ENCODE measurements around the gene CLSTN2. TPM values are rescaled to one million over a fixed set of nuclear protein-coding genes. Genes with fewer than 3 reads are reported as not detected.

The CLSTN2 gene
- polyA plus RNA-seq, 2 donors = 0.20 TPM

DNA sequence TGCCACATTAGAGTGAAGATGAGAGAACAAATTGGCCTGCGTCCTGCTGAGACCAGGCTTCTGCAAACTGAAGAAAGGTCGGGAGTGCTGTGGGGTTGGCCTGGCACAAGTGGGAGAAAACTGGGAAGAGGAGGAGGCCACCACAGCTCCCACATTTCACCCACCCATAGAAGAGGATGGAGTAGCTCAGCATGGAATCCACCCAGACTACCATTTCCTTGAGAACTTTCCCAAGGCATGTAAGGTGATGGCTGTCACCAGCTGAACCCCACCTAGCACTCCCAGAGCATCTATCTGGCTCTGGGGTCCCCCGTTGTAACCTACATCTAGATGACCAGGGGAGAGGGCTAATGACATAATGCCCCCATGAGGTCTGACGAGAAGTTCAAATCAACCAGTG, 622.5 kb downstream of the CLSTN2 start:
- no peaks in the 10 kb centered on the region for H3K9me3 ChIP-seq (ENCODE audit: control insufficient read depth in 2 of 2, insufficient read depth in 1 of 2, low read depth in 1 of 2, low read length in 1 of 2)
- WGBS, 2 donors = 78 to 83% methylated on average over 4 of the region's 4 CpGs
- H3K27me3 ChIP-seq (ENCODE audit: control insufficient read depth in 1 of 2, insufficient read depth in 2 of 2, low read length in 2 of 2) = no peaks in the 10 kb centered on the region
- H3K4me1 ChIP-seq (ENCODE audit: control insufficient read depth in 2 of 2, insufficient read depth in 2 of 2, low read length in 1 of 2) = no peaks in the 10 kb centered on the region
- no peaks in the 10 kb centered on the region for H3K36me3 ChIP-seq (ENCODE audit: control insufficient read depth in 2 of 2, insufficient read depth in 2 of 2, low read length in 1 of 2)
- no peak overlapping the region for H3K4me3 ChIP-seq (ENCODE audit: low read depth in 1 of 2, low read length in 2 of 2)
- H3K27ac ChIP-seq (ENCODE audit: low read depth in 2 of 2, low read length in 1 of 2) = no peak overlapping the region

DNA sequence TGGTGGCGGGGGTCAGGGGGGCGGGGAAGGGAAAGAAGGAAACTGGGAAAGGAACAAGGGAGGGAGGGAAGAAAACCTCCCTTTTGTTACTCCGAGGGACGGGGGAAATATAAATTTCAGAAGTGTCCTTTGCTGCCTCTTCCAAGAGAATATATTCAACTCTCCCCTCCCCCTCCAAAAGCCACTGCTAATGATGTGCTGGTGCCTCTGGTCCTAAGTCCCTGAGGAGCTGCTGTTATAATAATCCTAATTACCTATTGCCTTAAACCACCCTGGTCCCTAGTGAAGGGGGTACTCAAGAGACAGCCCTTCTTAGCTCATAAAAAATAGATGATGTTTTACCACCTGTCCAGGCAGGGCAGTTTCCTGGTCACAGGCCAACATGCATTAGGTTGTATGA, 624.6 kb downstream of the CLSTN2 start:
- Histone ChIP-seq H3K9me3 (ENCODE audit: control insufficient read depth in 2 of 2, insufficient read depth in 1 of 2, low read depth in 1 of 2, low read length in 1 of 2) (no peaks in the 10 kb centered on the region), H3K4me1 (ENCODE audit: control insufficient read depth in 2 of 2, insufficient read depth in 2 of 2, low read length in 1 of 2) (no peaks in the 10 kb centered on the region), H3K27ac (ENCODE audit: low read depth in 2 of 2, low read length in 1 of 2) (no peak overlapping the region), H3K4me3 (ENCODE audit: low read depth in 1 of 2, low read length in 2 of 2) (no peak overlapping the region), H3K36me3 (ENCODE audit: control insufficient read depth in 2 of 2, insufficient read depth in 2 of 2, low read length in 1 of 2) (no peaks in the 10 kb centered on the region), H3K27me3 (ENCODE audit: control insufficient read depth in 1 of 2, insufficient read depth in 2 of 2, low read length in 2 of 2) (no peaks in the 10 kb centered on the region)
- 80 to 88% methylated on average over 4 of the region's 4 CpGs for WGBS, 2 donors

DNA sequence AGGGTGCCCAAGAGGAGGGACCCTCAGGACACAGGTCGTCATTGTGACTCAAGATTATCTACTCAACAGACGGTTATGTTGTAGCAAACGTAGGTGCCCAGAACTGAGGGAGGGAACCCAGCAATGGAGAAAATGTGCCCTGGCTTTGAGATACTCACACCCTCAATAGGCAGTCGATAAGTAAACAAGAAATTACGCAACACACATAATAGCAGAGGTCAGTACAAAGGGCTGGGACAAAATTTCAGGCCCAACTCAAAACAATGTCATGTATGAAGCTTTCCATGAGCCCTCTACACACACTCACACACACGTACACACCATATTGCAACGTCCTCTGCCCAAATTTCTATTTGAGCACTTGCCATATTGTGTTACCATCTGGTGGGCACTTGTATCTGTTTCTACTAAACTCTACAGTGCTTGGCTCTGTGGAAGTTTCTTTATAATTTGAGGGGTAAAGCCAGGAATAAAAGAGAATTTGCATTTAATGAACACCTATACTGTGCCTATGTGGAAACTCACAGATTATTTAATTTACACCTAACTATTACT, 628.3 kb downstream of the CLSTN2 start:
- no peak overlapping the region for H3K4me3 ChIP-seq (ENCODE audit: low read depth in 1 of 2, low read length in 2 of 2)
- H3K27ac ChIP-seq (ENCODE audit: low read depth in 2 of 2, low read length in 1 of 2) = no peak overlapping the region
- no peaks in the 10 kb centered on the region for H3K36me3 ChIP-seq (ENCODE audit: control insufficient read depth in 2 of 2, insufficient read depth in 2 of 2, low read length in 1 of 2)
- 72 to 74% methylated on average over 7 of the region's 7 CpGs for WGBS, 2 donors
- no peaks in the 10 kb centered on the region for H3K4me1 ChIP-seq (ENCODE audit: control insufficient read depth in 2 of 2, insufficient read depth in 2 of 2, low read length in 1 of 2)
- no peaks in the 10 kb centered on the region for H3K9me3 ChIP-seq (ENCODE audit: control insufficient read depth in 2 of 2, insufficient read depth in 1 of 2, low read depth in 1 of 2, low read length in 1 of 2)
- no peaks in the 10 kb centered on the region for H3K27me3 ChIP-seq (ENCODE audit: control insufficient read depth in 1 of 2, insufficient read depth in 2 of 2, low read length in 2 of 2)

DNA sequence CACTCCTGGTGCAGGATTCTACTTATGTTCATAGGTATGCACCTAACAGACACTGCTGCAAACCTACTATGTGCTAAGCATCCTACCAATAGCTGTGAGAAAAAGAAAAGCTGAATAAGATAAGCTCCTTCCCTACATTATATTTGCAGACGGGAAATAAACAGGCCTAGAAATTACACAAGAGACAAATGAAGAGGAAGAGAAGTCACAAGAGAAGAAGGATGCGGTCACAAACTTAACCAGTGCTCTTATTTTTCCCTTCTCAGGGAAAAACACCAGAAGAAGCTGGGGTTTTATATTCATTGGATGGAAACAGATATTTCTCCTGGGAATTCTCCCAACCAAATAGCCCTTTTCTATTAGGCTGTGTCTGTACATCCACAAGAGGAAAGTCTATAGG, 633.1 kb downstream of the CLSTN2 start:
- 92 to 93% methylated on average over 2 of the region's 2 CpGs for WGBS, 2 donors
- no peak overlapping the region for H3K27ac ChIP-seq (ENCODE audit: low read depth in 2 of 2, low read length in 1 of 2)
- no peaks in the 10 kb centered on the region for H3K36me3 ChIP-seq (ENCODE audit: control insufficient read depth in 2 of 2, insufficient read depth in 2 of 2, low read length in 1 of 2)

DNA sequence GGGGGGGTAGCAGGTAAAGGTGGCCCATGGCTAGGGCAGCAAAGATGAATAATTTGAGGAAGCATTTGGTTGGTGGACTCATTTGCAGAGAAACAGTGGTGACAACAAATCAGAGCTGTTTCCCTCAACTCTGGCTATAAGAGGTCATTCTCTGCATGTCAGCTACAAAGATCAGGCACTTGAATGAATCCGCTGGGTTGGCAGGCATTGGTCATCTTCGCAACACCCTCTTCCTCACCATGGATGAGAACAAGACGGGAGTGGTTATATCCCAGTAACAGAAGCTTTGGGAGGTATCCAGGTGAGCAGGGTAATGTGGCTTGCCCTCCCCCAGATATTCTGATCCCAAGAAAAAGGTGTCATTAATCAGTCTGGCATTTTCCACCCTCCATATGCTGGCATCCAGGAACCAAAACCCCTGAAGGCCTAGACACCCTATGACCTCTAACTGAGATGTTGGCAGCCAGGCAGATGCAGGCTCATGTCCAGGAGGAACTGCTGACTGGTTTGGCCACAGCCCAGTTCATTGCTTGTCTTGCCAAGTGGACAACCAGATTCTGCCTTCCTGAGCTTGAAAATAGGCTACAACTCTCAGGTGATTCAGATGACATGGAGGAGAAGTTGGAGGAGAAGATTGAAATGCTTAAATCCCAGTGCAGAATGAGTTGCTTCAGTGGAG, 634.0 kb downstream of the CLSTN2 start:
- Histone ChIP-seq H3K36me3 (ENCODE audit: control insufficient read depth in 2 of 2, insufficient read depth in 2 of 2, low read length in 1 of 2) (no peaks in the 10 kb centered on the region), H3K4me1 (ENCODE audit: control insufficient read depth in 2 of 2, insufficient read depth in 2 of 2, low read length in 1 of 2) (no peaks in the 10 kb centered on the region), H3K27ac (ENCODE audit: low read depth in 2 of 2, low read length in 1 of 2) (no peak overlapping the region), H3K27me3 (ENCODE audit: control insufficient read depth in 1 of 2, insufficient read depth in 2 of 2, low read length in 2 of 2) (no peaks in the 10 kb centered on the region), H3K9me3 (ENCODE audit: control insufficient read depth in 2 of 2, insufficient read depth in 1 of 2, low read depth in 1 of 2, low read length in 1 of 2) (no peaks in the 10 kb centered on the region), H3K4me3 (ENCODE audit: low read depth in 1 of 2, low read length in 2 of 2) (no peak overlapping the region)
- 61 to 78% methylated on average over 3 of the region's 3 CpGs for WGBS, 2 donors

More for the DNA sequence above, 633.1 kb downstream of the CLSTN2 start:
- Histone ChIP-seq H3K27me3 (ENCODE audit: control insufficient read depth in 1 of 2, insufficient read depth in 2 of 2, low read length in 2 of 2) (no peaks in the 10 kb centered on the region), H3K9me3 (ENCODE audit: control insufficient read depth in 2 of 2, insufficient read depth in 1 of 2, low read depth in 1 of 2, low read length in 1 of 2) (no peaks in the 10 kb centered on the region), H3K4me1 (ENCODE audit: control insufficient read depth in 2 of 2, insufficient read depth in 2 of 2, low read length in 1 of 2) (no peaks in the 10 kb centered on the region), H3K4me3 (ENCODE audit: low read depth in 1 of 2, low read length in 2 of 2) (no peak overlapping the region)

DNA sequence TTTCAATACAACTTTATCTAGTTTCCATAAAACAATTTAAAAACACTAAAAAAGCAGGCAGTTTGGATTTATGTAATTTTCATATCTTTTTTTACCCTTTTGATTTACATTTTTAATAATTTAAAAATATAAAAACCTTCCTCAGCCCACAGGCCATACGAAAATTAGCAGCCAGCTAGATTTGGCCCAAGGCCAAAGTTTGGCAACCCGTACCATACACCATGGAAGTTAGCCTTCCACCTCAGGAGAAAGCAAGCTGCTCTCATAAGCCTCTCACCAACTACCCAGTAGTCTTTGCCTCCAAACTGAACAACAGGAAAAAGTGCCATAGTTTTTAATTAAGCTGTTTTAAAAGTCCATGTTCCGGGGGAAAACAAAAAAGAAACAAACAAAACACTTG, 635.6 kb downstream of the CLSTN2 start:
- Histone ChIP-seq H3K9me3 (ENCODE audit: control insufficient read depth in 2 of 2, insufficient read depth in 1 of 2, low read depth in 1 of 2, low read length in 1 of 2) (no peaks in the 10 kb centered on the region), H3K4me1 (ENCODE audit: control insufficient read depth in 2 of 2, insufficient read depth in 2 of 2, low read length in 1 of 2) (no peaks in the 10 kb centered on the region), H3K27ac (ENCODE audit: low read depth in 2 of 2, low read length in 1 of 2) (no peak overlapping the region), H3K36me3 (ENCODE audit: control insufficient read depth in 2 of 2, insufficient read depth in 2 of 2, low read length in 1 of 2) (no peaks in the 10 kb centered on the region), H3K4me3 (ENCODE audit: low read depth in 1 of 2, low read length in 2 of 2) (no peak overlapping the region), H3K27me3 (ENCODE audit: control insufficient read depth in 1 of 2, insufficient read depth in 2 of 2, low read length in 2 of 2) (no peaks in the 10 kb centered on the region)
- WGBS, 2 donors = 62 to 63% methylated on average over 3 of the region's 3 CpGs

DNA sequence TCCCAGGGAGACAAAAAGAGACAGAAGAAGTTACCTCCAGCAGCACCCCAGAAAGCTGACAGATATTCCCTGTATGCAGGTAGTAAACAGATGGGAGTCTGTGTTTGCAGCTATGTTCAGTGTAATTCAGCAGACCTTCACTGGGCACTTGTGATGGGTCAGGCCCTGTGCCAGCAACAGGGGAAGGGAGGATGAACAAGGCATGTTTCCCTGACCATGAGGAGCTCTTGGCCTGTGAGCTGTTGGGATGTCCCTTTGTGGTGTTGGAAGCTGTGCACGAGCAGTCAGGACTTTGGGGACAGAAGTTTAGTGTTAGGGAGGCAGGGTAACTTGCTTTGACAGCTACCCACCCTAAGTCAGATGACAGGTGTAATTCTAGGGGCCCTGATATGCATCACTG, 636.9 kb downstream of the CLSTN2 start:
- H3K27me3 ChIP-seq (ENCODE audit: control insufficient read depth in 1 of 2, insufficient read depth in 2 of 2, low read length in 2 of 2) = no peaks in the 10 kb centered on the region
- H3K27ac ChIP-seq (ENCODE audit: low read depth in 2 of 2, low read length in 1 of 2) = no peak overlapping the region
- no peaks in the 10 kb centered on the region for H3K9me3 ChIP-seq (ENCODE audit: control insufficient read depth in 2 of 2, insufficient read depth in 1 of 2, low read depth in 1 of 2, low read length in 1 of 2)
- WGBS, 2 donors = 75 to 78% methylated on average over 1 of the region's 1 CpG
- no peaks in the 10 kb centered on the region for H3K4me1 ChIP-seq (ENCODE audit: control insufficient read depth in 2 of 2, insufficient read depth in 2 of 2, low read length in 1 of 2)
- no peak overlapping the region for H3K4me3 ChIP-seq (ENCODE audit: low read depth in 1 of 2, low read length in 2 of 2)
- H3K36me3 ChIP-seq (ENCODE audit: control insufficient read depth in 2 of 2, insufficient read depth in 2 of 2, low read length in 1 of 2) = no peaks in the 10 kb centered on the region

DNA sequence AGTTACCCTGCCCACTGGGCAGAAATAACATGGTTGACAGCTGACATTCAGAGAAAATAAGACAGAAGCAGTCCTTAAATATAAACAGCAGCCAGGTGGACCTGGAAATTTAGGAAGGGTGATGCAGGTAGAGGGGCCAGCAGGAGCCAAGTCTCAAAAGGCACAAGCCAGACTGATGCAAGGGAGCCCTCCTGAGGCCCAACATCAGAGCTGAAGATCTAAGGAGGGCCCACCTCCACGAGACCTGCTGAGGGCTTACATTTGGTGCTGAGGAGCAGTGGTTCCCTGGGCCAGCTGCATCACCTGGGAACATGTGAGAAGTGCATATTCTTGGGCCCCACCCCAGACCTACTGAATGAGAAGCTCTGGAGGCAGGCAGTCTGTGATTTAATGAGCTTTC, 637.3 kb downstream of the CLSTN2 start:
- Histone ChIP-seq H3K4me1 (ENCODE audit: control insufficient read depth in 2 of 2, insufficient read depth in 2 of 2, low read length in 1 of 2) (no peaks in the 10 kb centered on the region), H3K4me3 (ENCODE audit: low read depth in 1 of 2, low read length in 2 of 2) (no peak overlapping the region), H3K27me3 (ENCODE audit: control insufficient read depth in 1 of 2, insufficient read depth in 2 of 2, low read length in 2 of 2) (no peaks in the 10 kb centered on the region), H3K27ac (ENCODE audit: low read depth in 2 of 2, low read length in 1 of 2) (no peak overlapping the region), H3K9me3 (ENCODE audit: control insufficient read depth in 2 of 2, insufficient read depth in 1 of 2, low read depth in 1 of 2, low read length in 1 of 2) (no peaks in the 10 kb centered on the region), H3K36me3 (ENCODE audit: control insufficient read depth in 2 of 2, insufficient read depth in 2 of 2, low read length in 1 of 2) (no peaks in the 10 kb centered on the region)
- 92 to 93% methylated on average over 1 of the region's 1 CpG for WGBS, 2 donors

DNA sequence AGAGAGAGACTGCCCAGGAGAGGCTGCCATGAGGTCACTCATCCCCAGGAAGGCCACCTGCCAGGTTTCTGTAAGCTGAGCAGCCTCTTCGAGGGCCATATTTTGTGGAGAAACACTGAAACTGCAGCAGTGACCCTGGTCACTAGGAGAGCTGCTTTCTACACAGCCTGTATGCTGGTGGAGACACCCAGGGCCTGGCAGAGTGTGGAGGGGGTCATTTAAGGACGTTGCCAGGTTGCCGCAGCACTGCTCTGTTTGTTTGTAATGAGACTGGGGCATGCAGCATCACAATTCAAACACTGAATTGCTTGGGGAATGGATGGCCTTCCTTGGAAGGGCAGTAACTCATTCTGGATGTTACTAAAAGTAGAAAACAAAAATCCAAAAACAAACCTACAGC, 638.0 kb downstream of the CLSTN2 start:
- 57 to 68% methylated on average over 3 of the region's 3 CpGs for WGBS, 2 donors
- Histone ChIP-seq H3K27ac (ENCODE audit: low read depth in 2 of 2, low read length in 1 of 2) (no peak overlapping the region), H3K4me1 (ENCODE audit: control insufficient read depth in 2 of 2, insufficient read depth in 2 of 2, low read length in 1 of 2) (no peaks in the 10 kb centered on the region), H3K27me3 (ENCODE audit: control insufficient read depth in 1 of 2, insufficient read depth in 2 of 2, low read length in 2 of 2) (no peaks in the 10 kb centered on the region), H3K4me3 (ENCODE audit: low read depth in 1 of 2, low read length in 2 of 2) (no peak overlapping the region), H3K36me3 (ENCODE audit: control insufficient read depth in 2 of 2, insufficient read depth in 2 of 2, low read length in 1 of 2) (no peaks in the 10 kb centered on the region), H3K9me3 (ENCODE audit: control insufficient read depth in 2 of 2, insufficient read depth in 1 of 2, low read depth in 1 of 2, low read length in 1 of 2) (no peaks in the 10 kb centered on the region)

DNA sequence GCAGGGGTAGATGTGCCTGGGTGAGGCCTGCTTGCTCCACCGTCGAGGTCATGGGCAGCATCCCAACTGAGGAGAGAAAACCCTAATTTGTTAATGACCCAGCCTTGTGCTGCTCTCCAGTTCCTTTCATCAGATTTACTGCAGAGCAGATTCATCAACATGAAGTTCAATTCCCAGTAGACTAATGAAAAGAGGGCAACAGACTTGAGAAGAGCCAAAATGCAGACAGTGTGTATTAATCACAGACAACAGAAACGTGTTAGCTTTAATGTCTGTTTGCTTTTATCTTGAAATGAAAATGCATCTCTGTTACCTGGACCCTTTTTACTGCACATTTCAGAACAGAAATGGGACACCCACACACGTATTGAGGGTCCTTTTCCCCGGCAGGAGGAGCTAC, 639.4 kb downstream of the CLSTN2 start:
- Histone ChIP-seq H3K4me3 (ENCODE audit: low read depth in 1 of 2, low read length in 2 of 2) (no peak overlapping the region), H3K4me1 (ENCODE audit: control insufficient read depth in 2 of 2, insufficient read depth in 2 of 2, low read length in 1 of 2) (no peaks in the 10 kb centered on the region), H3K27me3 (ENCODE audit: control insufficient read depth in 1 of 2, insufficient read depth in 2 of 2, low read length in 2 of 2) (no peaks in the 10 kb centered on the region), H3K9me3 (ENCODE audit: control insufficient read depth in 2 of 2, insufficient read depth in 1 of 2, low read depth in 1 of 2, low read length in 1 of 2) (no peaks in the 10 kb centered on the region), H3K27ac (ENCODE audit: low read depth in 2 of 2, low read length in 1 of 2) (no peak overlapping the region), H3K36me3 (ENCODE audit: control insufficient read depth in 2 of 2, insufficient read depth in 2 of 2, low read length in 1 of 2) (no peaks in the 10 kb centered on the region)
- WGBS, 2 donors = 66 to 71% methylated on average over 5 of the region's 5 CpGs

Data from esophagus (tissue), 2 donors.